Erythroblast (primary cell): ENCODE measurements around the gene CRYBG2.

Experiments used
- GATA1 ChIP-seq: IDR thresholded peaks from 2 replicates; pipeline ENCODE4 v1.6.1; 2011; ENCODE audit warnings: low read depth, mild to moderate bottlenecking, control low read depth, low read length, moderate library complexity
- POLR2A ChIP-seq: IDR thresholded peaks from 2 replicates; pipeline ENCODE4 v1.6.1; 2011; ENCODE audit warnings: mild to moderate bottlenecking, low read length

DNA sequence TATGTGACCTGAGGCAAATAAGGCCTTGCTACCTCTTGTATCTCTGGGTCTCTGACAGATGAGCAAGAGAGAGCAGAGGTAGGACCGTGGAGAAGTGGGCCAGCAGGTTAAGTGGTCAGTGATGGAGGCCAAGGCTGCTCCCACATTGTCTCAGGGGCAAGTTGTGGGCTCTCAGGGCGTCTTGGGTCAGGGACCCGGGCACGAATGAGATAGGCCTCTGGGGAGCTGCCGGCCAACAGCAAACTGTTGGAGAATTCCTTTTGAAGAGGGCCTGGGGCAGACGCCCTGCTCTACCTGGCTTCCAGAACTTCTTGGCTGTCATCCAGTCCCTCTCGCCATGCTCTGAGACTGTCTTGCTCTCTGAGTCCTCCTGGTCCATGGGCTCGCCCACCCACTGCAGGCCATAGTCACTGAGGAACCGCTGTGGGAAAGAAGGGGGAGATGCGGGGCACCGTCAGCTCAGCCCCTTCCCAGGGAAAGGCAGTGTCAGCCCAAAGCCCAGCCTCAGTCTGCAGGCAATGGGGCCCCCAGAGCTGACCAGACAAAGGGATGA, 59.9 kb downstream of the CRYBG2 start:
- TF ChIP-seq POLR2A (no peak), GATA1 (no peak)
